Panc1 (cell line): ENCODE results near the gene CLMP.

ENCODE experiments used
- CTCF ChIP-seq: fragments of 450-650 bp; IDR thresholded peaks from 2 replicates; pipeline ENCODE4 v1.5.1; 2017; ENCODE audit warnings: mild to moderate bottlenecking
- POLR2AphosphoS5 ChIP-seq: IDR thresholded peaks from 2 replicates; pipeline ENCODE4 v1.6.1; 2012; ENCODE audit warnings: mild to moderate bottlenecking, low read depth, low read length, moderate library complexity
- SIN3A ChIP-seq: IDR thresholded peaks from 2 replicates; pipeline ENCODE4 v1.6.1; 2012; ENCODE audit warnings: low read depth, mild to moderate bottlenecking, low read length, moderate library complexity, borderline replicate concordance; ENCODE audit not compliant: insufficient read depth
- TCF7L2 ChIP-seq: IDR thresholded peaks from 2 replicates; pipeline ENCODE4 v1.6.1; 2011; ENCODE audit warnings: mild to moderate bottlenecking, low read depth, low read length, inconsistent platforms

DNA sequence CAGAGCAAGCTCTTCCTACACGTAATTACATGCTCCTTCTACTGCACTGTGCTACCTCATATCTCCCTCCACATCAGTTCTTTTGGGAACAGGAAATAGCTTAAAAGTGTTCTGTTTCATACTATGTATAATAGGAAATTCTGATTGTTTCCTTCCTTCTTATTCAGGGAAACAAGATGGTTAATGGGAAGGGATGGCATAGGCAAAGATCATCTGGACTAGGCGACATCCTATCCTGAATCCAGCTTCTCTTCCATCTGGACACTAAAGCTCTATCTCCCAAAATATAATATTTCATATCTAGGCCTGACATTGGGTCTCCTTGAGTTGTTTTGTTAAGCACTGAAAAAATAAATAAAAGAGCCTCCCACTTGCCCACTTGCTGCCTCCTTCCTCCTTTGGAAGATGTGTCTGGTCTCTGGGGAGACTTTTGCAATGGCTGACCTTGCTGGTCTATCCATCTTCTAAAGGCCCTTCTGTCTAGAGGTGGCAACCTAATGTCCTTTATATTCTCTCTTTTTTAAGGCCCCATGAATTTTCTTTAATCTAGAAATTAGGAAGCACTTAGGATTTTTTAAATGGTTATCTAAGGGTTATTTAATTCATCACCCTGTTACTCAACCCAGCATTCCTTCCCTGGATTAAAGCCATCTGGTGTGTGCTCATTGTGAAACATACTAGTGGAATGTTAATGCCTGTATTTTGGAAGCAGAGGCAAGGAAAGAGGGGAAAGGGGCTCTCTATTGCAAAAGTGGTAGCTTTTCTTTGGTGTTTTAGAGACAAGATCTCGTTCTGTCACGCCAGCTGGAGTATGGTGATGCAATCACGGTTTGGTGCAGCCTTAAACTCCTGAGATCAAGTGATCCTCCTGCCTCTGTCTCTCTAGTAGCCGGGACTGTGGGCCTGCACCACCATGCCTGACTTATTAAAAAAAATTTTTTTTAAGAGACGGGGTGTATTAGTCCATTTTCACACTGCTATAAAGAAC, 20.6 kb downstream of the CLMP start:
- no peak for TF ChIP-seq CTCF
- TF ChIP-seq POLR2AphosphoS5, result no peak
- TF ChIP-seq TCF7L2, result no peak
- TF ChIP-seq SIN3A, result no peak
